ENCODE results near the gene IGSF9B. TPM values are rescaled to one million over a fixed set of nuclear protein-coding genes. Genes with fewer than 3 reads are reported as not detected.

IGSF9B gene
- total and polyA plus RNA-seq, 4 donors = 0.07 to 0.33 (median 0.09) TPM; not detected in 1

DNA sequence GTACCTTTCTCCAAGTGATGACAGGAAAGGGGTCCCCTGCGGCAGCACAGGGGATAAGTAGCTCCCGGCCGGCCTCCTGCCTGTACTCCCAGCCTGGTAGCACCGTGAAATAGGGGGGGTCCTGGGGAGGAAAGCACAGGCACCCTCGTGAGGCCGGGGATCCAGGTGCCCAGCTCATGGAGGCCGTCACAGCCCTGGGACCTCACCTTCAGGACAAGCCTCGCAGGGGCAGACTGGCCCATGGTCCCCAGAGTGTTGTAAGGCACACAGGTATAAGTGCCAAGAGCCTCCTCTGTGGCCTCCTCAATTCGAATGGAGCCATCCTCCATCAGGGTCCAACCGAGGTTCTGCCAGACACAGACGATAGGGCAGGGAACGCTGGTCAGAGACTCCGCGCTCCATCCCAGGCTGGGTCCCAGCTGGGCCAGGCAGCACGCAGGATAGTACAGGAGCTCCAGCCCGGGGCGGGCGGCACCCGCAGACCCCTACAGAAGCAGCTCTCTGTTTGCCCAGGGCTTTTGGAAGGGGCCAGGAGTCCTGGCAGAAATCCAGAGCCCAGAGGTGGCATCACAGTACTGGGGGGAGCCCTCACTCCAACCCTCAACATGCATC is 25.2 kb downstream of the IGSF9B start:
- TF ChIP-seq, protein P1, sequence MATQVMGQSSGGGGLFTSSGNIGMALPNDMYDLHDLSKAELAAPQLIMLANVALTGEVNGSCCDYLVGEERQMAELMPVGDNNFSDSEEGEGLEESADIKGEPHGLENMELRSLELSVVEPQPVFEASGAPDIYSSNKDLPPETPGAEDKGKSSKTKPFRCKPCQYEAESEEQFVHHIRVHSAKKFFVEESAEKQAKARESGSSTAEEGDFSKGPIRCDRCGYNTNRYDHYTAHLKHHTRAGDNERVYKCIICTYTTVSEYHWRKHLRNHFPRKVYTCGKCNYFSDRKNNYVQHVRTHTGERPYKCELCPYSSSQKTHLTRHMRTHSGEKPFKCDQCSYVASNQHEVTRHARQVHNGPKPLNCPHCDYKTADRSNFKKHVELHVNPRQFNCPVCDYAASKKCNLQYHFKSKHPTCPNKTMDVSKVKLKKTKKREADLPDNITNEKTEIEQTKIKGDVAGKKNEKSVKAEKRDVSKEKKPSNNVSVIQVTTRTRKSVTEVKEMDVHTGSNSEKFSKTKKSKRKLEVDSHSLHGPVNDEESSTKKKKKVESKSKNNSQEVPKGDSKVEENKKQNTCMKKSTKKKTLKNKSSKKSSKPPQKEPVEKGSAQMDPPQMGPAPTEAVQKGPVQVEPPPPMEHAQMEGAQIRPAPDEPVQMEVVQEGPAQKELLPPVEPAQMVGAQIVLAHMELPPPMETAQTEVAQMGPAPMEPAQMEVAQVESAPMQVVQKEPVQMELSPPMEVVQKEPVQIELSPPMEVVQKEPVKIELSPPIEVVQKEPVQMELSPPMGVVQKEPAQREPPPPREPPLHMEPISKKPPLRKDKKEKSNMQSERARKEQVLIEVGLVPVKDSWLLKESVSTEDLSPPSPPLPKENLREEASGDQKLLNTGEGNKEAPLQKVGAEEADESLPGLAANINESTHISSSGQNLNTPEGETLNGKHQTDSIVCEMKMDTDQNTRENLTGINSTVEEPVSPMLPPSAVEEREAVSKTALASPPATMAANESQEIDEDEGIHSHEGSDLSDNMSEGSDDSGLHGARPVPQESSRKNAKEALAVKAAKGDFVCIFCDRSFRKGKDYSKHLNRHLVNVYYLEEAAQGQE (IDR thresholded peaks at IDR 0.05) = no peak
- TF ChIP-seq FOXA2 (IDR thresholded peaks at IDR 0.05) = no peak
- TF ChIP-seq, protein P2, sequence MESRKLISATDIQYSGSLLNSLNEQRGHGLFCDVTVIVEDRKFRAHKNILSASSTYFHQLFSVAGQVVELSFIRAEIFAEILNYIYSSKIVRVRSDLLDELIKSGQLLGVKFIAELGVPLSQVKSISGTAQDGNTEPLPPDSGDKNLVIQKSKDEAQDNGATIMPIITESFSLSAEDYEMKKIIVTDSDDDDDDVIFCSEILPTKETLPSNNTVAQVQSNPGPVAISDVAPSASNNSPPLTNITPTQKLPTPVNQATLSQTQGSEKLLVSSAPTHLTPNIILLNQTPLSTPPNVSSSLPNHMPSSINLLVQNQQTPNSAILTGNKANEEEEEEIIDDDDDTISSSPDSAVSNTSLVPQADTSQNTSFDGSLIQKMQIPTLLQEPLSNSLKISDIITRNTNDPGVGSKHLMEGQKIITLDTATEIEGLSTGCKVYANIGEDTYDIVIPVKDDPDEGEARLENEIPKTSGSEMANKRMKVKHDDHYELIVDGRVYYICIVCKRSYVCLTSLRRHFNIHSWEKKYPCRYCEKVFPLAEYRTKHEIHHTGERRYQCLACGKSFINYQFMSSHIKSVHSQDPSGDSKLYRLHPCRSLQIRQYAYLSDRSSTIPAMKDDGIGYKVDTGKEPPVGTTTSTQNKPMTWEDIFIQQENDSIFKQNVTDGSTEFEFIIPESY (IDR thresholded peaks at IDR 0.05) = no peak
- TF ChIP-seq, protein P3, sequence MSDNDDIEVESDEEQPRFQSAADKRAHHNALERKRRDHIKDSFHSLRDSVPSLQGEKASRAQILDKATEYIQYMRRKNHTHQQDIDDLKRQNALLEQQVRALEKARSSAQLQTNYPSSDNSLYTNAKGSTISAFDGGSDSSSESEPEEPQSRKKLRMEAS (IDR thresholded peaks at IDR 0.05) = no peak
- TF ChIP-seq RAD21 (IDR thresholded peaks at IDR 0.05) = no peak
- TF ChIP-seq ATF3 (IDR thresholded peaks at IDR 0.05) = no peak
- TF ChIP-seq HNF4G (IDR thresholded peaks at IDR 0.05) = no peak
- no peak for TF ChIP-seq YY1 (IDR thresholded peaks at IDR 0.05)
- TF ChIP-seq TAF1 (conservative IDR thresholded peaks at IDR 0.05) = no peak
- TF ChIP-seq FOXA1 (IDR thresholded peaks at IDR 0.05) = no peak
- no peak for TF ChIP-seq JUND (IDR thresholded peaks at IDR 0.05)
- no peak for TF ChIP-seq SP1 (IDR thresholded peaks at IDR 0.05)
- no peak for TF ChIP-seq CTCF (IDR thresholded peaks at IDR 0.05; ENCODE audit: low read depth, low read length, missing input control)
- DNase-seq (ENCODE audit: low spot score) = no peak
- WGBS = 91% methylated on average over 19 of the region's 19 CpGs

DNA sequence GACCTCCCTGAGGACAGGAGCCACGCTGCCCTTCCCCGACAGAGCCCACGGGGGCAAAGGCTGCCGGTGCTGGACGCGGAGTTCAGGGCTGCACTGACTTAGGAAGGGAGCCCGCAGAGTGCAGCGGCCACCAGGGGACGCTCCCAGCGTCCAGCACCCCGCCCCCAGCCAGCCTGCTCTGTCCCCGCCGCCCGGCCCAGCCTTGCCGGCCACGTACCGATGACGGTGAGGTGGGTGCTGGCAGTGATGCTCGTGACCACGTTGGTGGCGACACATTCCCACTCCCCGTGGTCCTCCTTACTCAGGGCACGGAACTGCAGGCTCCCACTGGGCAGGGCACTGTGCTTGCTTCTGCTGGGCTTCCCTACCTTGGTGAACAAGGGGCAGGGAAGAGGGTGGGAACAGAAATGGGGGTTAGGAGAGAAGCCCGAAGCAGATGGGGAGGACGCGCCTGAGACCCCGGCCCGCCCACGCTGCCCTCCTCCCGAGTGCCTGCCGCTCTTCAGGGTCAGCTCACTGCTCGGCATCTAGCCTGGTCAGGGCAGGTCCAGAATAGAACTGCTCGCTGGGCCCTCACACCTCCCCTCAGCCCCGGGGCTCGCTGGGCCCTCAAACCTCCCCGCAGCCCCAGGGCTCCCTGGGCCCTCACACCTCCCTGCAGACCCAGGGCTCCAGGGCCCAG is 25.9 kb downstream of the IGSF9B start:
- DNase-seq (ENCODE audit: low spot score) = no peak
- Histone ChIP-seq H3K9ac (ENCODE audit: low read depth in 1 of 2, low read length in 2 of 2) (no peak overlapping the region), H3K4me1 (ENCODE audit: control insufficient read depth in 4 of 4, insufficient read depth in 4 of 4, low read length in 3 of 4) (peaks cover 0 to 2% (median 0%) of the 10 kb centered on the region in 4 donors), H3K27me3 (ENCODE audit: control insufficient read depth in 4 of 4, insufficient read depth in 4 of 4, low read length in 3 of 4) (peaks cover 0 to 5% (median 0%) of the 10 kb centered on the region in 4 donors), H3K27ac (ENCODE audit: low read depth in 1 of 2, low read length in 2 of 2) (no peak overlapping the region), H3K9me3 (ENCODE audit: control insufficient read depth in 4 of 4, low read length in 3 of 4) (no peaks in the 10 kb centered on the region), H3K4me3 (ENCODE audit: low read depth in 1 of 3, low read length in 3 of 3) (no peak overlapping the region), H3K36me3 (ENCODE audit: control insufficient read depth in 4 of 4, insufficient read depth in 3 of 4, low read depth in 1 of 4, low read length in 3 of 4) (no peaks in the 10 kb centered on the region)
- WGBS = 72% methylated on average over 36 of the region's 36 CpGs
- no peak for TF ChIP-seq CTCF (IDR thresholded peaks at IDR 0.05; ENCODE audit: low read depth, low read length, missing input control)
- no peak for TF ChIP-seq YY1 (IDR thresholded peaks at IDR 0.05)
- no peak for TF ChIP-seq RAD21 (IDR thresholded peaks at IDR 0.05)
- TF ChIP-seq, protein P3 (IDR thresholded peaks at IDR 0.05) = no peak
- no peak for TF ChIP-seq RXRA (IDR thresholded peaks at IDR 0.05)
- TF ChIP-seq JUND (IDR thresholded peaks at IDR 0.05) = no peak
- no peak for TF ChIP-seq GABPA (IDR thresholded peaks at IDR 0.05 in 1 of 2, conservative IDR thresholded peaks at IDR 0.05 in 1 of 2)
- TF ChIP-seq FOXA1 (IDR thresholded peaks at IDR 0.05) = no peak
- TF ChIP-seq, protein P1 (IDR thresholded peaks at IDR 0.05) = no peak

More for the DNA sequence above, 25.2 kb downstream of the IGSF9B start:
- Histone ChIP-seq H3K4me3 (ENCODE audit: low read depth in 1 of 3, low read length in 3 of 3) (no peak overlapping the region), H3K27ac (ENCODE audit: low read depth in 1 of 2, low read length in 2 of 2) (no peak overlapping the region), H3K36me3 (ENCODE audit: control insufficient read depth in 4 of 4, insufficient read depth in 3 of 4, low read depth in 1 of 4, low read length in 3 of 4) (no peaks in the 10 kb centered on the region), H3K4me1 (ENCODE audit: control insufficient read depth in 4 of 4, insufficient read depth in 4 of 4, low read length in 3 of 4) (peaks cover 0 to 2% (median 0%) of the 10 kb centered on the region in 4 donors), H3K27me3 (ENCODE audit: control insufficient read depth in 4 of 4, insufficient read depth in 4 of 4, low read length in 3 of 4) (peaks cover 0 to 5% (median 0%) of the 10 kb centered on the region in 4 donors), H3K9ac (ENCODE audit: low read depth in 1 of 2, low read length in 2 of 2) (no peak overlapping the region), H3K9me3 (ENCODE audit: control insufficient read depth in 4 of 4, low read length in 3 of 4) (no peaks in the 10 kb centered on the region)

Data from liver (tissue), 9 donors.